Mammary epithelial cell (primary cell): ENCODE measurements around the gene NDST3.

ENCODE experiments used
- CTCF ChIP-seq, 2 donors: IDR thresholded peaks in 1 of 2; conservative IDR thresholded peaks in 1 of 2; 2 replicates each; pipeline ENCODE4 v1.5.1; 2011 to 2012; ENCODE audit warnings: inconsistent platforms in 2 of 2, low read length in 2 of 2, mild to moderate bottlenecking in 2 of 2, control low read depth in 1 of 2, low read depth in 1 of 2; ENCODE audit not compliant: insufficient read depth in 1 of 2; ENCODE audit errors: extremely low read depth in 1 of 2
- EZH2 ChIP-seq: IDR thresholded peaks from 2 replicates; pipeline ENCODE4 v1.6.1; 2012; ENCODE audit warnings: low read length, inconsistent platforms, borderline replicate concordance

GRCh38 chr4:118254368-118254767 lies 220.1 kb downstream of the NDST3 start:
- TF ChIP-seq CTCF (conservative IDR thresholded peaks at IDR 0.05 in 1 of 2, IDR thresholded peaks at IDR 0.05 in 1 of 2; ENCODE audit: extremely low read depth in 1 of 2, insufficient read depth in 1 of 2, low read depth in 1 of 2, low read length in 2 of 2) (no peak), EZH2 (no peak)
